HG03103 (cell line): ENCODE measurements around the gene MFAP3L.

Experiments used
- ATAC-seq: cut with Tn5 transposase; IDR thresholded peaks from one replicate; pipeline ENCODE4 v1.9.1; 2021; ENCODE audit warnings: low read depth; ENCODE audit not compliant: unreplicated experiment

Gene MFAP3L

DNA sequence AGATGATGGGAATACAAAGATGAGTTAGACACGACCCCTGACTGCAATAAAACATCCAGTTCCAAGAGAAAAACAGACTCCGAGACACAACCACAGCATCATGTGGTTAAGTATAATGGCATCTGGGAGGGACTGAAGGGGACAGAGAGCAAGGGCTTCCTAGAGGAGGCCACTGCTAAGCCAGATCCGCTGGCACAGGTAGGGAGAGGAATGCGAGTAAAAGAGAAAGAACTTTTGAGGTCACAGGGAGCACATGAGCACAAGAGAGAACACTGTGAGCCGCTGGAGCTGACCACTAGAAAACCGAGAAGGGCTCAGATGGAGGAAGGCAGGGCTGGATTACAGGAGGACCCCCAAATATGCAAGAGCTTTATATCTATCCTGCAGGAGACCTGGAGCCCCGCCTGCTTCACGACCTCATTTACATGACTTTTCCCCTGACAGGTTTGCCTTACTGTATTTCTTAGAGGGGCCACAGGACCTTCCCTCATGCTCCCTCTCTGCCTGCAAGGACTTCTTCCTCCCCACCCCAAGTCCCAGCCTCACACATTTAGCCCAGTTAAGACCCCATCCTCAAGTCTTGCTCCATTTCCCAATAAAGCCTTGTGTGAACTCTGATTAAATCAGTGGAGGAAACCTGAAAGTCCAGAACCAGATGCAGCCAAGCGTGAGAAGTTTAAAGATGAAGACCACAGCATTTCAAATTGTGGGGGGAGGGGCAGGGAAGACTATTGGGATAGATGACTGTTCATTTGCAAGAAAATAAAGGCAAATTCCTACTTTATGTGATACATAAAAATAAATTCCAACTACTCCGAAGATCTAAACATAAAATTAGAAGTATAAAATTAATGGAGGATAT is 29.6 kb downstream of the MFAP3L start:
- no peak for ATAC-seq

DNA sequence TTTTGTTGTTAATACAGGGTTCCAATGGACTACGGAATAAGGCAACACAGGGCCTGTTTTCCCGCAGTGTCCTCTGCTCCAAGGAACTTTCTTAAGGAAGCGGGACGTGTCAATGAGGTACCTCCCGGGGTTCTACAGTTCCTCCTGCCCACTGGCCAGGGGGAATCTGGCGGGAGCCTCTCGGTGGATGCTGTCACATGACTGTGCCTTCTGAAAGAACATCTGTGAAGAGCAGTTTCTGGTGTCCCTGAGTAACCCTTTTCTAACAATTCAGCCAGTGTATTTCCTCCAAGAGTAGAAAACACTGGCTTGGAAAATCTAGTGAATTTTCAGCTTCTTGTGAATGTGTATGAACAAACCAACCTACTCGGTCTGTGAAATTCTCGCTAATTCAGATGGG is 32.7 kb downstream of the MFAP3L start:
- no peak for ATAC-seq

DNA sequence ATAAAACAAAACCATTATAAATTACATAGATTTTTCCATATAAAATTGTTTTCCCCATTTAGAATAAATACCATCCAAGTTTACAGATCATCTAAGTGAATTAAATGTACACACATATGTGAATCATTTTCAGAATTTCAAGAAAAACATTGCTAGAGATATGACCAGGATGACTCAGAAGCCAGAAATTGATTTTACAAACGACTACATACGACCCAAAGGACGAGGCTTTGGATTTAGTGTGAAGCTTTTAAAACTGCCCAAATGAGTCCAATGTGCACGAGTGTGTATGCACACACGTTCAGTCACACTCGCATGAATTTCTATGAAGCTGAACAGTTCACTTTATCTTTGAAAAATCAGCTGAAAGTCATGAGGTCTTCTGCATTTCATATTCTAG is 37.9 kb downstream of the MFAP3L start:
- ATAC-seq: no peak

GRCh38 chr4:169987327-169988228 is 38.6 kb downstream of the MFAP3L start:
- no peak for ATAC-seq

DNA sequence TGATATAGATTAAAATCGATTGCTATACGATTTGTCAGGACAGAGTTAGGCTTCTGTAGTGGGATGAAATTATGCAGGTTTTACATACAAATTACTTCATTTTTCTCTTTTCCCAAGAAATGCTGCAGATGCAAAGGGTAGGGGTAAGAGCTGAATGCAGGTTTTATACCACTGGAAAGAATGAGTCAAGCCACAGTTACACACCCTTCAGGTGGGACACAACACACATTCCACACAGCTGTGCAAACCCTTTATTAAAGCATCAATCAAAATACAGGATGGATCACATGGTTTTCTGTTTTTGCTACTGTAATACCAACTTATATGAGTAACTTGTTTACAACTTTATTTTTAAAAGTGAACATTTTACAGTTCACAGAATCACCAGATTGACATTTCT is 39.8 kb downstream of the MFAP3L start:
- no peak for ATAC-seq

GRCh38 chr4:169985881-169986280 is 40.3 kb downstream of the MFAP3L start:
- no peak for ATAC-seq

GRCh38 chr4:169984745-169985144 is 41.5 kb downstream of the MFAP3L start:
- no peak for ATAC-seq

- ATAC-seq: no peak
Measured at GRCh38 chr4:169984173-169984572, 42.0 kb downstream of the MFAP3L start.

- ATAC-seq: no peak
Measured at GRCh38 chr4:169976951-169977350, 49.2 kb downstream of the MFAP3L start.

DNA sequence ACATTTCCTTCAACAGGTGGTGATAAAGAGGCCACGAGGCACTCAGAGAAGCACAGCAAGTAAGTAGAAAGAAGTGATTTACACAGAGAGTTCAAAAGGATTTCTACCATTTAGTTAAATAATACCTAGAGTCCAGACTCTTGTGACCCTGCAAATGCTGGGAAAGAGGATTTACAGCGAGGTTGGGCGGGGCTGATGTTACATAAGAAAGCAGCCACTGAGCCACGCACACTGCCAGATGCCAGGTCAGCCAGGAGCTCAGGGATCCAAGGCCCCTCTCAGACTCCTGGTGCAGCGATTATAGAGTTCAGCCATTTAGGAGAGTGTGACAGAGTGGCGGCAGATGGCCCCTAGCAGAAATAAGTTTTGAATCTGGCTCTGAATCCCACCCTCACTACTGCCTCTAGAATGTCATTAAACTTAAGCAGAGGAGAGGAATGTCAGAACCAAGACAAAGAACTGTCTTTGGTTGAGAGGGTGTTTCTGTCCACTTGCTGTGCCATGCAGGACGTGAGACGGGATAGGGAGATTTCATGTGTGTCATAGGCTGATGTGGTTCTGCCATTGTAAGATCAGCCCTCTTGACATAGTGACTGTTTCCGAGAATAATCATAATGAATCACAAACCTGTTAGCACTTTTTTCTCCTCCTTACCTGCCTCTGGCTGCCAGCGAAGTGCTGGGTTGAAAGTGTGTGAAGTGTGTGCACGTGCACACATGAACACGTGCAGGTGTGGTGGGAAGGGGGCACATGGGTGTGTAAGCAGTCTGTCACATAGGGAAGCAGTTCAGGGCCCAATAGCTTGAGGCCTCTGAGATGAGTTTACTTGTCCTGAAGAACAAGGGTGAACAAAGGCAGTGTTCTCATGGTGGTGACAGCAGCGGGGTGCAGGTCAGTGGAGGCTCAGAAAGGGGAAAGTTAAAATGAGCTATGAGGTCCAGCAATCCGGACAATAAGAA is 50.1 kb downstream of the MFAP3L start:
- no peak for ATAC-seq

- no peak for ATAC-seq
Measured at GRCh38 chr4:169975131-169975837, 50.9 kb downstream of the MFAP3L start.

- no peak for ATAC-seq
Measured at GRCh38 chr4:169971456-169972015, 54.7 kb downstream of the MFAP3L start.

DNA sequence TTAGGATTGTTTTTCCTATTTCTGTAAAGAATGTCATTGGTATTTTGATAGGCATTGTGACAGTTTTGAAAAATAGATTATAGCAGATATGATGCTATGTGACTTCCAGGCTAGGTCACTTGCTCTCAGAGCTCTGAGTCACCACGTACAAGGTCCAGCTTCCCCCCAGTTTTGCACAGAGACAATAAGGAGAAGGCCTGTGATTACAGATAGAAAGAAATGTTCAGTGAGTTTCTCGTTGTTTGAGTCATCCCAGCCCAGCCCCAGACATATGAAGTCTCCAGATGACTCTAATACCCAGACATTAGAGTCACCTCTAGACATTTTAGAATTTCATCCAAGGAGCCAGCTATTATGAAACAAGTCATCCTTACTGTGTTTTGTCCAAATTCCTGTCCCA is 57.2 kb downstream of the MFAP3L start:
- no peak for ATAC-seq

GRCh38 chr4:169963998-169964397 is 62.2 kb downstream of the MFAP3L start:
- ATAC-seq: no peak

DNA sequence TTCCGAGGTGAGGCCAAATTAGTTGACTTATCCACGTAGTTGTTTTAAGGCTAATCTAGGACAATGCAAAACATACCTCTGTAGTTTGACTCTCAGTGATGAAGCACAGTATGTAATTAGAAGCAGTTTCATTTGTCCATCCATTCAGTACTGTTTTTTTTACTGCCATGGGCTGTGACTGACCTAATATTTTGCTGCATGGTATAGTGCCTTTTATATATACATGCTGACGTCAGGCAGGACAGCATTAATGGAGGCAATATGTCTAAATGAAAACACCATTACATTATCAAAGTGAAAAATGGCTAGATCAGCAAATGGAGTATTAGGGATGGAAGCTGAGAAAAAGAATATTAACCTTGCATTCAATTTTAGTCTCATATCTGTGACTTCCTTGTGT is 66.9 kb downstream of the MFAP3L start:
- ATAC-seq: no peak

DNA sequence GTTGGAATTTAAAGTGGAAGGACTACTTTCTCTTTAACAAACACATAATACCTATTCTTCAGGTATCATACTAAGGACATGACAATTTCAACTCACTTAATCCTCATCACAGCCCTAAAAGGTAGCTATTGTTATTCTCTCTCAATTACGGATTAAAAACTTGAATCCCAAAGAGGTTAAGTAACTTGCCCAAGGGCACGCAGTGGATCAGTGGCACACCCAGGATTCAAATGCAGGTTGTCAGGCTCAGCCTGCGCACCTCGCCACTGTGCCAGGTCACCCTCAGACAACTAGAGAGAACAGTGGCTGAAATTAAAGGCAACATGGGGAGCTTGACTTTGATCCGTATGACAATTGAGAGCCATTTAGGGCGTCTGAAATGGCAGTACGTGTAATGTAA is 67.6 kb downstream of the MFAP3L start:
- no peak for ATAC-seq

GRCh38 chr4:169957785-169958184 is 68.4 kb downstream of the MFAP3L start:
- ATAC-seq: no peak

GRCh38 chr4:169956091-169956843 is 69.9 kb downstream of the MFAP3L start:
- ATAC-seq: no peak

GRCh38 chr4:169955521-169955920 is 70.7 kb downstream of the MFAP3L start:
- ATAC-seq: no peak
